Measurements from ENCODE around the gene OR10A3. TPM values are rescaled to one million over a fixed set of nuclear protein-coding genes. Genes with fewer than 3 reads are reported as not detected.

Gene OR10A3
- total and polyA plus RNA-seq, 2 of the 8 experiments (the other 6 are each of a cell fraction or from before 2014, with no cell fraction given), result not detected

GRCh38 chr11:7893796-7894195, 47.7 kb downstream of the OR10A3 start:
- CTCF ChIA-PET (ENCODE audit: partially characterized antibody), result interaction anchor here (1.0 to 8.0 kb wide), 25 partner anchors 10 to 322 kb away, joined by 3 to 106 read pairs (median 5); partner anchors contain the start of genes EIF3F and NLRP10
- DNase-seq (ENCODE audit: low read depth in 1 of 2, low spot score in 2 of 2), result no peak

More at GRCh38 chr11:7893796-7894195, 47.7 kb downstream of the OR10A3 start:
- Histone ChIP-seq H3K14ac (ENCODE audit: insufficient read length) (no peak overlapping the region), H3K4me1 (replicated peaks in 1 of 4; ENCODE audit: control insufficient read depth in 3 of 4, insufficient read depth in 4 of 4, low read length in 3 of 4) (0 out of 7 replicates have a peak, but pooled peaks cover 0 to 2% (median 0%) of the 10 kb centered on the region in 4 experiments), H3K4ac (replicated peaks; ENCODE audit: insufficient read length, low read depth, low read length) (no peak overlapping the region), H3K79me1 (ENCODE audit: low read depth, low read length) (no peaks in the 10 kb centered on the region; the same call in 1 of the 2 replicates), H3K9ac (replicated peaks in 1 of 4; ENCODE audit: extremely low read depth in 1 of 4, low read depth in 3 of 4, low read length in 3 of 4) (no peak overlapping the region), H2AFZ (ENCODE audit: low read length) (peak overlapping the region; percentile 40; the same call in 1 of the 2 replicates), H2BK12ac (ENCODE audit: low read depth, low read length) (no peak overlapping the region), H3K23ac (ENCODE audit: insufficient read length) (no peak overlapping the region), H3K27me3 (replicated peaks in 1 of 4; ENCODE audit: control insufficient read depth in 3 of 4, extremely low read depth in 1 of 4, insufficient read depth in 3 of 4, low read length in 3 of 4) (peaks cover 0 to 1% (median 0%) of the 10 kb centered on the region in 4 experiments; a peak in 2 of 7 replicates), H4K5ac (ENCODE audit: insufficient read length, low read depth, low read length) (no peak overlapping the region), H3K4me2 (ENCODE audit: insufficient read depth in 1 of 2, low read depth in 2 of 2, low read length in 2 of 2) (no peak overlapping the region), H4K20me1 (replicated peaks in 1 of 2; ENCODE audit: control insufficient read depth in 1 of 2, insufficient read depth in 2 of 2, low read length in 2 of 2) (no peaks in the 10 kb centered on the region), H2BK20ac (ENCODE audit: low read length) (no peak overlapping the region), H3K9me3 (ENCODE audit: insufficient read depth in 2 of 2, low read depth in 1 of 2, low read length in 1 of 2) (no peaks in the 10 kb centered on the region), H3K36me3 (ENCODE audit: control insufficient read depth in 2 of 4, insufficient read depth in 4 of 4, low read length in 3 of 4) (no peaks in the 10 kb centered on the region), H4K8ac (ENCODE audit: extremely low read depth, insufficient read depth, low read length) (no peak overlapping the region), H2AK5ac (ENCODE audit: low read depth, low read length) (no peak overlapping the region), H3K18ac (ENCODE audit: extremely low read depth, low read length) (no peak overlapping the region), H3K27ac (ENCODE audit: low read depth, low read length) (no peak overlapping the region), H2BK15ac (ENCODE audit: low read length) (0 out of 2 replicates have a peak overlapping the region, but pooled peaks have one; percentile 37), H3K56ac (replicated peaks; ENCODE audit: insufficient read length, low read depth, low read length) (no peak overlapping the region), H3K79me2 (ENCODE audit: control insufficient read depth in 1 of 2, insufficient read depth in 2 of 2, low read length in 2 of 2) (no peaks in the 10 kb centered on the region), H3K4me3 (ENCODE audit: extremely low read depth in 1 of 4, insufficient read depth in 2 of 4, low read depth in 3 of 4, low read length in 4 of 4) (no peak overlapping the region), H2BK120ac (replicated peaks; ENCODE audit: low read depth, low read length) (no peak overlapping the region), H2BK5ac (ENCODE audit: low read depth, low read length) (no peak overlapping the region), H3K23me2 (ENCODE audit: low read depth, low read length) (no peaks in the 10 kb centered on the region; the same call in 1 of the 2 replicates), H4K91ac (replicated peaks; ENCODE audit: insufficient read length, low read length) (no peak overlapping the region)
- TF ChIP-seq SIRT6 (IDR thresholded peaks at IDR 0.05; ENCODE audit: low read length), result no peak
- POLR2A ChIA-PET (ENCODE audit: partially characterized antibody), result interaction anchor here (1.4 to 2.8 kb wide), 4 partner anchors 9 to 206 kb away, joined by 3 to 24 read pairs (median 8); partner anchors contain the start of gene EIF3F
- 76% methylated on average over 2 of the region's 2 CpGs; no CpG with 5 or more reads in 1 of the 2 experiments for WGBS, 2 experiments (ENCODE audit: extremely low coverage in 1 of 2, insufficient coverage in 1 of 2, insufficient read length in 1 of 2, insufficient replicate concordance in 2 of 2, low coverage in 1 of 2, low lambda C conversion rate in 2 of 2, missing lambda C conversion rate in 1 of 2)
- no peak for FAIRE-seq

All from H1 (cell line).